VCaP (cell line): ENCODE measurements around the gene MLYCD.
"Not testable (repeated sequence)": the region's sequence is repeated elsewhere in the genome, so short reads cannot be mapped to it uniquely, and the experiment has no call there.

Experiments used
- H3K27ac ChIP-seq: fragments of 450-650 bp; 2 replicates; pipeline ENCODE4 v1.5.1; 2017
- TF ChIP-seq, protein P1 (sequence below): fragments of 450-650 bp; conservative IDR thresholded peaks from 2 replicates; pipeline ENCODE4 v1.5.1; 2017; ENCODE audit warnings: mild to moderate bottlenecking, moderate library complexity

The MLYCD gene

DNA sequence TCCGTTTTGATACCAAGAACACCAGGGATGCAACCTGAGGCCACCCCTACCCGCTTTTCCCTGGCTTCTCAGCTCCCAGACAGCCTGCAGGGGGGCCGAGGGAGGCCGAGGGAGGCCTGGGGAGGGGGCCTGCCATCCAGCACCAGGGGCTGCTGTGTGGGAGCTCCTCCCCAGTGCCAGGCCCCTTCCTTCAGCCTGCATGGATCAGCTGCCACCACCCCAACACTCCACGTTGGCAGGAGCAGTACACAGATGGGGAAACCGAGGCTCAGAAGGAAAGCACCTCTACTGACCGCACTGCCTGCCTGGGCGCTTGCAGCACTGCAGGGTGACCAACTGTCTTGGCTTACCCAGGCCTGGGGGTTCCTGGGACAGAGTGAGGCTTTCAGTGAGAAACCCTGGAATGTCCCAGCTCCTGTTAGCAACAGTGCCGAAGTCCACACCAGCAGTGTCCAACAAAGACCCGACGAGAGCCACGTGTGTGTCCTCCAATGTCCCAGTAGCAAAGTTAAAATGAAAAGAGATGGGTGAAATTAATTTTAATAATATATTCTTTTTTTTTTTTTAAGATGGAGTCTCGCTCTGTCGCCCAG, 48.8 kb downstream of the MLYCD start:
- peak overlapping the region; percentile 75 for H3K27ac ChIP-seq
- TF ChIP-seq, protein P1, sequence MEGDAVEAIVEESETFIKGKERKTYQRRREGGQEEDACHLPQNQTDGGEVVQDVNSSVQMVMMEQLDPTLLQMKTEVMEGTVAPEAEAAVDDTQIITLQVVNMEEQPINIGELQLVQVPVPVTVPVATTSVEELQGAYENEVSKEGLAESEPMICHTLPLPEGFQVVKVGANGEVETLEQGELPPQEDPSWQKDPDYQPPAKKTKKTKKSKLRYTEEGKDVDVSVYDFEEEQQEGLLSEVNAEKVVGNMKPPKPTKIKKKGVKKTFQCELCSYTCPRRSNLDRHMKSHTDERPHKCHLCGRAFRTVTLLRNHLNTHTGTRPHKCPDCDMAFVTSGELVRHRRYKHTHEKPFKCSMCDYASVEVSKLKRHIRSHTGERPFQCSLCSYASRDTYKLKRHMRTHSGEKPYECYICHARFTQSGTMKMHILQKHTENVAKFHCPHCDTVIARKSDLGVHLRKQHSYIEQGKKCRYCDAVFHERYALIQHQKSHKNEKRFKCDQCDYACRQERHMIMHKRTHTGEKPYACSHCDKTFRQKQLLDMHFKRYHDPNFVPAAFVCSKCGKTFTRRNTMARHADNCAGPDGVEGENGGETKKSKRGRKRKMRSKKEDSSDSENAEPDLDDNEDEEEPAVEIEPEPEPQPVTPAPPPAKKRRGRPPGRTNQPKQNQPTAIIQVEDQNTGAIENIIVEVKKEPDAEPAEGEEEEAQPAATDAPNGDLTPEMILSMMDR, result no peak

DNA sequence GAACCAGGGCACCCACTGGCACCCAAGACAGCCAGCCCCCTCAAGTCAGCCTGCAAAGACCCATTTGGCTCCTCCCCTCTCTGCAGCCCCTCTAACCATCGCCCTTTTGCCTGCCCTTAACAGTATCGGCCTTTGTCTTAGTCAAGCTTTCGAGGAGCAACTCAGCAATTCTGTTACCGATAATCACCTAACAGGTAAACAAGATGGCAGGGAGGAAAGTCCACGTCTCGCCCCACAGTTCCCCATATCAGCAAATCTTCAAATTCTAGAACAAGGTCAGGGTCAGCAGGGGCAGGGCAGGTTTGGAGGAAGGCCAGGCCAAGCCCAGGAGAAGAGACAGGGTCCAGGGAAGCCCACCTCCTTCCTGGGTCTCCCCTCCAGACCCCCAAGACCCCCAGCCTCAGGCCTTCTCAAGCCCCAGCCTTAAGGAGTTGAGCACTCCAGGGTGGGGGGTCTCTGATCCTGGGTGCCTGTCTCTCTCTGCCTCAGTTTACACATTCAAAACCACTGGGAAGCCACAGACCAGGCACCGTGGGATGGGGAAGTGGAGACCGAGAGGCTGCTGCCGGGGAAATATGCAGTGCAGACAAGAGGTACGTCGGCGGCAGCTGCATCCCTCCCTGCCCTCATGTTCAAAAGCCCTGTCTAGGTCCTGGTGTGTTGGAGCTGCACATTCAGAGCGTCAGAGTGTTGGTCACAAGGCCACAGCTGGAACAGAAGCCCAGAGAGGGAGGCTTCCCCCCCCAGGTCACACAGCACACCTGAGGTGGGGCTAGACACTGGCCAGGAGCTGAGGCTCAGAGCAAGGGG, 50.2 kb downstream of the MLYCD start:
- TF ChIP-seq, protein P1, result no peak
- H3K27ac ChIP-seq, result no peak overlapping the region

- no peak overlapping the region for H3K27ac ChIP-seq
These were observed 50.7 kb downstream of the MLYCD start for GRCh38 chr16:83949724-83950001.

DNA sequence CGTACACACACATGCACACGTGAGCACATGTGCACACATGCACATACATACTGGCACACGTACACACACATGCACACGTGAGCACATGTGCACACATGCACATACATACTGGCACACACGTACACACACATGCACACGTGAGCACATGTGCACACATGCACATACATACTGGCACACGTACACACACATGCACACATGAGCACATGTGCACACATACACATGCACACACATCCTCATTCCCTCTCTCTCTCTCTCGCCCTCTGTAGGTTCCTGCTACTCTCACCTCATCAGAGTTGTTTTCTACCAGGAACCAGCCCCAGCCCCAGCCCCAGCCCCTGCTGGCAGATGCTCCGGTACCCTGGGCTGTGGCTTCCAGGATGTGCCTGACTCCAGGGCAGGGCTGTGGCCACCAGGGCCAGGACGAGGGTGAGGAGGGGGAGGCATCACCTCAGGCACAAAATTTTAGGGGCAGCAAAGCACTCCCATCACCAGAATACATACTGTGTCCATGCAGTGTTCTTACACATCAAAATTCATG, 52.0 kb downstream of the MLYCD start:
- H3K27ac ChIP-seq, result not testable (repeated sequence)

More at GRCh38 chr16:83949724-83950001, 50.7 kb downstream of the MLYCD start:
- TF ChIP-seq, protein P1, result no peak

DNA sequence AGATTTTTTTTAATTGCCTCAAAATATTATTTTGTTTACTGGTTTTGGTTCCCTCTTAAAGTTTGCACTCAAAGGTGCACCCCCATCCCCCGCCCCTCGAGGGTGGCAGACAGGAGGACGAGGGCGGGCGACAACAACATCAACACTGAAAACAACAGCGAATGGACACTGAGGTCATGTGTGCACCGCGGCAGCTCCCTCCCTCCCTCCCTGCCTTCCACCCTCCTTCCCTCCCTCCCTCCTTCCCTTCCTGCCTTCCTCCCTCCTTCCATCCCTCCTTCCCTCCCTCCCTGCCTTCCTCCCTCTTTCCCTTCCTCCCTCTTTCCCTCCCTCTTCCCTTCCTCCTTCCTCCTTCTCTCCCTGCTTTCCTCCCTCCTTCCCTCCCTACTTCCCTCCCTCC, 52.6 kb downstream of the MLYCD start:
- H3K27ac ChIP-seq, result no peak overlapping the region
- TF ChIP-seq, protein P1, result no peak

DNA sequence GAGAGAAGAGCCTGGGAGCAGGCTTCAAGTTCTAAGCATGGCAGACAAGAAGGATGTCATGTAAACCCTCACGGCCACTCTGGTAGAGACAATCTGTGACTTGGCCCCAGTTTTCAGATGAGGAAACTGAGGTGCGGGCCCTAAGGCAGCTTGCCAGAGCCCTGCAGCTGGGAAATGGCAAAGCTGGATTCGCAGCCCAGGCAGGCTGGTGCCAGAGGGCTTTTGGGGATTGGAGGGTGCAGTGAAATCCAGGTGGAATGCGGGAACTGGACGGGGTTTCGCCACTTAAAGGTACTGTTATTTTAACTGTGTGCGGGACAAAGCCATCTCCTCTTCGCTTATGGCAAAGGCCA, 53.6 kb downstream of the MLYCD start:
- H3K27ac ChIP-seq, result peak overlapping the region; percentile 83
- TF ChIP-seq, protein P1, result no peak

- peak within 1 kb of the TSS; percentile 83 for H3K27ac ChIP-seq
- TF ChIP-seq, protein P1, result no peak
These were observed 54.3 kb downstream of the MLYCD start, which contains the start of gene OSGIN1 for GRCh38 chr16:83952940-83953795. TSS of gene OSGIN1 (plus strand) at chr16:83953240. CDS start at chr16:83957672, 4,432 bp downstream.
